IPS-NIHi7 (cell line): Measurements from ENCODE around the gene FOXR1.
A peak's percentile ranks its signal among the peaks of the same experiment; 100 is the strongest.
"Not testable (repeated sequence)": the region's sequence is repeated elsewhere in the genome, so short reads cannot be mapped to it uniquely, and the experiment has no call there.

Experiments
- DNase-seq: peaks from one replicate; pipeline ENCODE4 v3.0.0; 2012; ENCODE audit warnings: mixed read lengths; ENCODE audit errors: extremely low spot score

FOXR1 gene

DNA sequence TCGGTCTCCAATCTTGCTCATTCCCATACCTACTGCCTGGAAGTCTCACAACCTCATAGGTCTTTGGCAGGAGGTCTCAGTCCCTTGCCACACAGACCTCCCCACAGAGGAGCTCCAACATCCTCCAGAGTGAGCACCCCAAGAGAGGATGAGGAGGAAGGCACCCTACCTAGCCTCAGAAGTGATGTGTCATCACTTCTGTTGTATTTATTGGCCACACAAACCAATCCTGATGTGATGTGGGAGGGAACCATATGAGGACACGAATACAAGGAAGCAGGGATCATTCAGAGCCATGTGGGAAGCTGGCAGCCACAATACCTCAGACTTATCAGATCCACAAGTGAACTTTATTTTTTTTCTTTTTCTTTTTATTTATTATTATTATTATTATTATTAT is 24.5 kb upstream of the FOXR1 start:
- no peak for DNase-seq

DNA sequence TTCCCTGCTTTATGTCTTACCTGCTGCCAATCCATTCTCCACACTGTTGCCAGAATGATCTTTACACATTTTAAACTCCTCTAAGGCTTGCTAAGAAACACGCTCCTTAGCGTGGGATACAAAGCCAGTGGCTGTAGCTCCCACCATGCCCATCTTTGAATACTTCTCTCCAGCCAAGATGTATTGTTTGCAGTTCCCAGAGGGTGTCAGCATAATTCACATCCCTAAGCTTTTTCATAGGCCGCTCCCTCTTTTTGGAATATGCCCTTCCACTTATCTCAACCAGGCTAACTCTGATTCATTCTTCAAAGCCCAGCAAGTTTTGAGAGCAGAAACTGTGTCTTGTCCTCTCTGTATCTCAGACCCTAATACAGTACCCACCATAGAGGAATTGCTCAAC is 23.6 kb upstream of the FOXR1 start:
- no peak for DNase-seq

DNA sequence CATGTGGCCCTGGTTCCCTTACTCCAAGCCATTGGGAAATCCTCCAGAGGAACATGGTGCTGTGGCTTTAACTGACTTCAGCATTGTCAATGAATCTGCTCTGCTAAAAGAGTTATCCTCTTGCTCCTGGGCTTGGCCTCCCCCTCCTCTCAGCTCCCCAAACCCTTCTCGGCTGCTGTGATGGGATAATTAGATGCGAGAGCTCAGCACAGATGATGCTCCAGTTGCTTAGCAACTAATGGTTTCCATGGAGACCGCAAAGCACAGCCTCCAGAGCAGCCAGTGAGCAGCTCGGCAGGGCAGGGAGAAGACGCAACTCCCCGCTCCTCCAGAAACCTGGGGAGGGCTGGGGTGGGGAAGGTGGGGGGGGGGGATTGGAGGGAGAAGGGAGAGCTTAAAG is 18.3 kb upstream of the FOXR1 start:
- DNase-seq, result peak; percentile 64

DNA sequence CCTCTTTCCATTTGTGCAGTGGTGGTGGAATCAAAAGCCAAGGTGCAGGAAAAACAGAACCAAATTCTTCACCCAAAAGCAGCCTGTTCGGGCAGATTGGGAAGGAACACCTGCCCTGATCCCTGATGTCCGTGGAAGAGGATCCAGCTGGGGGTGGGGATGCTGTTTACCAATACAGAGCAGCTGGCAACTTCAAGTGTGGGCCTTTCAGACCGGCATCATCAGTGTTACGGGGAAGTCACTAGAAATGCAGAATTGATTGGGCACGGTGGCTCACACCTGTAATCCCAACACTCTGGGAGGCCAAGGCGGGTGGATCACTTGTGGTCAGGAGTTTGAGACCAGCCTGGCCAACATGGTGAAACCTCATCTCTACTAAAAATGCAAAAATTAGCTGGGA is 17.6 kb upstream of the FOXR1 start:
- DNase-seq, result not testable (repeated sequence)

DNA sequence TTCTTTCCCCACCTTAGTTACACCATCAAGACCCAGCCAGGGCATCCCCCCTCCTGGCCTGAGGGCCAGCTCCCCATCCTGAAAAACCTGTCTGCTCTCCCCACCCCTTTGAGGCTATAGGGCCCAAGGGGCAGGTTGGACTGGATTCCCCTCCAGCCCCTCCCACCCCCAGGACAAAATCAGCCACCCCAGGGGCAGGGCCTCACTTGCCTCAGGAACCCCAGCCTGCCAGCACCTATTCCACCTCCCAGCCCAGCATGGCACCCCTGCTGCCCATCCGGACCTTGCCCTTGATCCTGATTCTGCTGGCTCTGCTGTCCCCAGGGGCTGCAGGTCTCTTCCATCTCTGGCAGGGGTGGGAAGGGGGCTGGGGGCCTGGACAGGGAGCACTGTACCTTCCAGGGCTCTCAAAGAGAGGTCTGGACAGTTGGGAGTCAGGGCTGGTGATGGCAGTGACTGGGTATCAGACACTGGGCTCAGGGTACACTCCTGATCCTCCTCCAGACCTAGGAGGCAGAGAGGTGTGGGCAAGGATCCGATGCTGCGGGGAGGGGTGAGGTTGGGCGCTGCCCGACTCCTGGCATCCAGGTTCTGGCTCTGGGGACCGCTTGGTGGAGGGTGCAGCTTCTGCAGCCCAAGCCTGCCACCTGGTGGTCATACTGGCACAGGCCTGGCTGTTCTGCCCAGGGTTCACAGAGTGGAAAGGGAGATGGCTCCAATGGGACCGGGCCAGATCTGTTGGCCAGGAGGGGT is 15.3 kb upstream of the FOXR1 start, which contains the start of gene UPK2:
TSS of gene UPK2 (plus strand) at position 205 of the 753 bp plus-strand sequence. CDS start at position 258, 53 bp downstream.
- DNase-seq, result peak; percentile 98

DNA sequence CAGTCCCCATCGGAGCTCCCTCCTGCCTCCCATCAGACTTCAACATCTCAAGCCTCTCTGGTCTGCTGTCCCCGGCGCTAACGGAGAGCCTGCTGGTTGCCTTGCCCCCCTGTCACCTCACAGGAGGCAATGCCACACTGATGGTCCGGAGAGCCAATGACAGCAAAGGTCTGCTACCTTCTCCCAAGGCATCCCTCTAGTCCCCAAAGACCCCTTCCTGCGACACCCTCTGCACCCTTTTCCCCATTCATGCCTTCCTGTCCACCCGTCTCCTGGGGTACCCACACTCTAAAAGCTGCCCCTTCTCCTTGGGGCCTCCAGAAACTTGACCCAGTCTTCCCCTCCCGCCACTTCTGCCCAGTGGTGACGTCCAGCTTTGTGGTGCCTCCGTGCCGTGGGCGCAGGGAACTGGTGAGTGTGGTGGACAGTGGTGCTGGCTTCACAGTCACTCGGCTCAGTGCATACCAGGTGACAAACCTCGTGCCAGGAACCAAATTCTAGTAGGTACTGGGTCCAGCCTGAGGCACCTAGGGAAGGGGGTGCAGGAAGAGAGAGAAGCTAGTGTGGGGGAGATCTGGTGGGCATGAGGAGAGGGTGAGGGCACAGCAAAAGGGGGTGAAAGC is 14.6 kb upstream of the FOXR1 start:
- no peak for DNase-seq

DNA sequence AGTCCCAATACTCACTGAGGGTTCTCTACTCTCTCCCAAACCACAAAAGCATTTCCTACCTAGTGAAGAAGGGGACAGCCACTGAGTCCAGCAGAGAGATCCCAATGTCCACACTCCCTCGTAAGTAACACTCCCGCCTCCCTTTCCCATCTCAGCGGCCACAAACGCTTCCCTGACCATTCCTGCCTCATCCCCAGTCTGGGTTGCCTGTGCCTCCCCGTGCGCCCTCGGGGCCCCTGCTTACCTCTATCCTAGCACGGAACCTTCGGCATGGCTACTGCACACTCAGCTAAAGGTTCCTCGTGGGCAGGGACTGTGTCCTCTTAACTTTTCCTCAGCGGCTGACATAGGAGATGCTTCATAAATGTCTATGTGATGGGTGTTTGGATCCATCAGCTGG is 14.0 kb upstream of the FOXR1 start:
- DNase-seq, result no peak

DNA sequence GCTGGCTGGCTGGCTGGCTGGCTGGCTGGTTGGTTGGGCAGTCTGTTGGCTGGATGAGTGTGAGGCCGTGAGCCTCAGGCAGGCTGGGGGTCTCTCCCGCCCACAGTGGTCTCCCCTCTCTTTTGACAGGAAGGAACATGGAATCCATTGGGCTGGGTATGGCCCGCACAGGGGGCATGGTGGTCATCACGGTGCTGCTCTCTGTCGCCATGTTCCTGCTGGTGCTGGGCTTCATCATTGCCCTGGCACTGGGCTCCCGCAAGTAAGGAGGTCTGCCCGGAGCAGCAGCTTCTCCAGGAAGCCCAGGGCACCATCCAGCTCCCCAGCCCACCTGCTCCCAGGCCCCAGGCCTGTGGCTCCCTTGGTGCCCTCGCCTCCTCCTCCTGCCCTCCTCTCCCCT is 13.6 kb upstream of the FOXR1 start:
- no peak for DNase-seq

DNA sequence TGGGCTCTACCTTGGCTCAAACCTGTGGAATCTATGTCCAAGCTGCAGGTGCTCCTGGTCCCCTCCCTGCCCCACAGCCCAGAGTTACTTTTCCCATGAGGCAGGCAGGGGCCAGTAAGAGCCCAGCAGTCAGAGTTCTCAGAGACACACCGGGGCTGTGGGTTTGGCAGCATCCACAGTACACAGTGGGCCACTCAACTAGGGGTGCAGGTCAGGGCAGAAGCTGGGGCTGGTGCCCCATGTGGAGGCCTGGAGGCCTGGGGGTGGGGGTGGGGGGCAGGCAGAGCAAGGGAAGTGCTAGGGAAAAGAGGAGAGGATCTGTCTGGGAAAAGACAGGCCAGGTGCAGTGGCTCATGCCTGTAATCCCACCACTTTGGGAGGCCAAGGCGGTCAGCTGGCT is 13.0 kb upstream of the FOXR1 start:
- no peak for DNase-seq

DNA sequence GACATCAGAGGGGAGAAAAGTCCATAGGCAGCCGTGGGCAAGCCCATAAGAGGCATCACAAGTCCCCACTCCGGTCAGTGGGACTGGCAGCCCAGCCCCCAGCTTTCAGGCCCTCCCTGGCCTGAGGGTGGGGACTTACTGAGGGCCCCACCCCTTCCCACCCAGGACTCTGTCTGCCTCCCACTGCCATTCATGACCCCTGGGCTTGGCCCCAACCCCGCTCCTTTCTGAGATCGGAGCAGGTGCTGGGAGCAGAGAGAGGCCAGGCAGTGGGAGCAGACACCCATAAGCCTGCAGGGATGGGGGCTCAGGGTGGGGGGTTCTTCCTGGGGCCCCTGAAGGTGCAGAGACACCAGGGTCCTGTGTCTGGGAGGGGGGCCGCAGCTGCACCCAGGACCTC is 10.4 kb upstream of the FOXR1 start:
- DNase-seq, result no peak

DNA sequence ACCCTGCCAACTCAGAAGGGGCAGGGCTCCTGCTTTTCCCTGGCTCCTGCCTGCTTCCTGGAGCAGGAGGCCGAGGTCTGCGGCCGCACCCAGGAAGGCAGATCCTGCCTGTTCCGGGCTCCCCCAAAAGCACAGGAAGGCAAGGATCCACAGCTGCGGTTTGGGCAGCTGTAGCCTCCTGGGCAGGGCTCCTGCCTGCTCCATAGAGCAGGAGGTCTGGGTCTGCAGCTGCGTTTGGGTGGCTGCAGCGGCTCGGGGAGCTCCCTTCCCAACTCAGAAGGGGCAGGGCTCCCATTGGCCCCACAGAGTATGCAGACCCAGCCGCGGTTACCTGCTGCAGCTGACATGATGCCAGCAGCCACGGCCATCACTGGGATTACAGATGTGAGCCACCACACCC is 10.0 kb upstream of the FOXR1 start:
- no peak for DNase-seq

DNA sequence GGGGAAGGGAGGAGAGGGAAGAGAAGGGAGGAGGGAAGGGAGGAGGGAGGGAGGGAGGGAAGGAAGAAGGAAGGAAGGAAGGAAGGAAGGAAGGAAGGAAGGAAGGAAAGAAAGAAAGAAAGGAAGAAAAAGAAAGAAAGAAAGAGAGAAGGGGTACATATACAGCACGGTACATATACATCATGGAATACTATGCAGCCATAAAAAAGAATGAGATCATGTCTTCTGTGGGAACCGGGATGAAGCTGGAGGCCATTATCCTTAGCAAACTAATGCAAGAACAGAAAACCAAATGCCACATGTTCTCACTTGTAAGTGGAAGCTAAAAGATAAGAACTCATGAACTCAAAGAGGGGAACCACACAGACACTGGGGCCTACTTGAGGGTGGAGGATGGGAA is 2.1 kb upstream of the FOXR1 start:
- DNase-seq, result not testable (repeated sequence)

DNA sequence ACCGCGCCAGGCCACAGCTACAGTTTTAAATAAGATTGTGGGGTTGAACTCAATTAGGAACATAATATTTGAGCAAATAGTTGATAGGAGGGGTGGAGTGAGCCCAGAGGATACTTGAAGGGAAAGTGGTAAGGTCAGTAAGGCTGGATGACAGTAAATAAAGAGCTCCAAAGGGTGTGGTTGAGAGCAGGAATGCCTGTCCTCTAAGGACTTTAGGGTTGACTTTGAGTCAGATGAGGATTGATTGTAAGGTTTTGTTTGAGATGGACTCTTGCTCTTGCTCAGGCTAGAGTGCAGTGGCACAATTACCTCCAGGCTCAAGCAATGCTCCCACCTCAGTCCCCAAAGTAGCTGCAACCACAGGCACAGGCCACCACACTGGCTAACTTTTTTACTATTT is 2.4 kb downstream of the FOXR1 start:
- DNase-seq, result no peak

DNA sequence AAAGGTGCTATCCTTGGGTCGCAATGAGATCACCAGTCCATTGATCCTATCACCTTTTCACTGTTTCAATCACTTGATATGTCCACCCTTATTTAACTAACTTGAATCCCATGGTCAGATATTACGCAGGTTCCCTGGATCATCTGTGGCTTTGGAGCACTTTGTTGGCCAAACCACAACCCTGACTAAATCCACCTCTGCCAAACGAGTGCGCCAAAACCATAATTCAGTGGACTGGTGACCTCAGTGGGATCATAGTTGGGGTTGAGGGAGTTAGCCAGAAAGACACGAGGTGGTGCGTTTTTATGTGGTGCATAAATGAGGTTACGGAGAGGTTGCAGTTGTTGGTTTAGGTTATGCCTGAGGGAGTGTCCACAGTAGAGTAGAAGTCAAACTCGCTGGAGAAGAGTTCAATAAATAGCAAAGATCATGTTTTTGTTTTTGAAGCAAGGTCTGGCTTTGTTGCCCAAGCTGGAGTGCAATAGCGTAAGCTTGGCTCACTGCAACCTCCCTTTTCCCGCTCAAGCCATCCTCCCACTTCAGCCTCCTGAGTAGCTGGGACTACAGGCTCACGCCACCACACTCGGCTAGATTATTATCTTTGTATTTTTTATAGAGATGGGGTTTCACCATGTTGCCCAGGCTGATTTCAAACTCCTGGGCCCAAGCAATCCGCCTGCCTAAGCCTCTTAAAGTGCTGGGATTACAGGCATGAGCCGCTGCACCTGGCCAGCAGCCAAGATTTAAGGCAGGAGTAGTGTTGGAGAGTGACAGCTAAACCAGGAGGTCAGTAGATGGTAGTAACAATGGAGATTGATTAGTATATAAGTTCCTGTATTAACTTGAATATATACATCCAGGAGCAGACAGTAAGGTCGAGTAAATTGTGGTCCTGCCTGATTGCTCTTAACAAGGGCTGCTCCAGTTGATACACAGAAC is 4.5 kb downstream of the FOXR1 start:
- no peak for DNase-seq

DNA sequence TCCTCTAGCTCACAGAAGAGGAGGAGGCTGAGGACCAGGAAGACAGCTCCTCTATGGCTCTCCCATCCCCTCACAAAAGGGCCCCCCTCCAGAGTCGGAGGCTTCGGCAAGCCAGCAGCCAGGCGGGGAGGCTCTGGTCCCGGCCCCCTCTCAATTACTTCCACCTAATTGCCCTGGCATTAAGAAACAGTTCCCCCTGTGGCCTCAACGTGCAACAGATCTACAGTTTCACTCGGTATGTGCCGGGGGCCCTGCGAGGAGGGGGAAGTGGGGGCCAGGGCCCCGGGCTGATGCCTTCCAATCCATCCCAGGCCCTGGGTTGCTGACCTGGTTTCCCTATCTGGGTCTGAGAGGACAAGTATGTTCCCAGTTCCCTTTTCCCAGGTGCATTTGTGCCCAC is 7.9 kb downstream of the FOXR1 start:
- DNase-seq, result no peak

DNA sequence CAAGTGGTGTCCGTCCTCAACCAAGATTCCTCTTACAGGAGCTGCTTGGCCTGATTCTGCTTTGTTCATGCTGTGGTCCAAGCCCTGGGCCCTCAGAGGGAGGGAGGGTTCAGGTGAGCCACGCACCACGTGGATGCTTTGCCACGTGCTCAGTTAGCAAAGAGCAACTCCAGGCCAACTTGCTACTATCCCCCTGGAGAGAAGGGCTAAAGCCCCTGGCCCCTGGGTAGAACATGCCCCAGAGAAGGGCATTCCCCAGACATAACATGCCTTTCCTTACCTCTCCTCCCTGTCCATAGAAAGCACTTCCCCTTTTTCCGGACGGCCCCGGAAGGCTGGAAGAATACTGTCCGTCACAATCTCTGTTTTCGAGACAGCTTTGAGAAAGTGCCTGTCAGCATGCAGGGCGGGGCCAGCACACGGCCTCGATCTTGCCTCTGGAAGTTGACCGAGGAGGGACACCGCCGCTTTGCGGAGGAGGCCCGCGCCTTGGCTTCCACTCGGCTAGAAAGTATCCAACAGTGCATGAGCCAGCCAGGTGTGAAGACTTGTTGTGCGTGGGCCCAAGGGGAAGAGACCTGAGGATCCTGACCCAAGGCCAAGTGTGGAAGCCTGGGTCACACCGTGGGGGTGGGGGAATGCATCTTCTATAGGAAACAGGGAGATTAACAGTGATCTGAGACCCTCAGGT is 8.8 kb downstream of the FOXR1 start:
- DNase-seq, result peak; percentile 66

DNA sequence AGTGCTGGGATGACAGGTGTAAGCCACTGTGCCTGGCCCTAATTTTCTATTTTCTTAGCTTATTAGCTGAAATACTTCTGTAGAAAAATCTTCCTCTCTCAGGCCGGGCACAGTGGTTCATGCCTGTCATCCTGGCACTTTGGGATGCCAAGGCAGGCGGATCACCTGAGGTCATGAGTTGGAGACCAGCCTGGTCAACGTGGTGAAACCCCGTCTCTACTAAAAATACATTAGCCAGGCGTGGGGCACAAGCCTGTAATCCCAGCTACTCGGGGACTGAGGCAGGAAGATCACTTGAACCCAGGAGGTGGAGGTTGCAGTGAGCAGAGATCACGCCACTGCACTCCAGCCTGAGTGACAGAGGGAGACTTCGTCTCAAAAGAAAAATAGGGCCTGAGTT is 12.8 kb downstream of the FOXR1 start:
- not testable (repeated sequence) for DNase-seq

DNA sequence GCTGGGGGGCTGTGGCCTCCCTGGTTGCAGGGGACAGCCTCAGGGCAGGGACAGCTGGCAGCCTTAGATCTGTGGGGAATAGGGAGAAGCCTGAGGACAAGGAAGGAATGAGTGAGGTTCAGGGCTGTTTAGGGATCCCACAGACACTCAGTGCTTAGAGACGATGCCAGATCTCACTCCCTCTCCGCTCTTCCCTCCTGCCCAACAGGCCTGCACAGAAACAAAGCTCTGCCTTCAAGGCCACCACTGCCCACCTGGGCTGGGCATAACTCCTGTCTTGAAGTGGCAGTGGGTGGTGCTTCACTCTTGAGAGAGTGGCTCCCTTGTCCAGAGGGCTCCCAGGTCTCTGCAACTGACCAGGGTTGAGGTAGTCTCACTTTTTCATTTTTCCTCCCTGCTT is 13.3 kb downstream of the FOXR1 start:
- no peak for DNase-seq

DNA sequence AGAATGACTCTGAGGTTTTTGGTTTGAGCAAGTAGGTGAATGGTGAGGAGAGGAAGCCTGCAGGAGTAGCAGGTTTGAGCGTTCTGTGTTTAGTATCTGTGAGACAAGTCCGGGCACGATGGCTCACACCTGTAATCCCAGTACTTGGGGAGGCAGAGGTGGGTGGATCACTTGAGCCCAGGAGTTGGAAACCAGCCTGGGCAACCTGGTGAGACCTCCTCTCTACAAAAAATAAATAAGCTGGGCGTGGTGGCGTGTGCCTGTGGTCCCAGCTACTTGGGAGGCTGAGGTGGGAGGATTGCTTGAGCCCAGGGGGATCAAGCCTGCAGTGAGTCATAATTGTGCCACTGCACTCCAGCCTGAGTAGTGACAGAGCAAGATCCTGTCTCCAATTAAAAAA is 16.7 kb downstream of the FOXR1 start:
- DNase-seq, result no peak

DNA sequence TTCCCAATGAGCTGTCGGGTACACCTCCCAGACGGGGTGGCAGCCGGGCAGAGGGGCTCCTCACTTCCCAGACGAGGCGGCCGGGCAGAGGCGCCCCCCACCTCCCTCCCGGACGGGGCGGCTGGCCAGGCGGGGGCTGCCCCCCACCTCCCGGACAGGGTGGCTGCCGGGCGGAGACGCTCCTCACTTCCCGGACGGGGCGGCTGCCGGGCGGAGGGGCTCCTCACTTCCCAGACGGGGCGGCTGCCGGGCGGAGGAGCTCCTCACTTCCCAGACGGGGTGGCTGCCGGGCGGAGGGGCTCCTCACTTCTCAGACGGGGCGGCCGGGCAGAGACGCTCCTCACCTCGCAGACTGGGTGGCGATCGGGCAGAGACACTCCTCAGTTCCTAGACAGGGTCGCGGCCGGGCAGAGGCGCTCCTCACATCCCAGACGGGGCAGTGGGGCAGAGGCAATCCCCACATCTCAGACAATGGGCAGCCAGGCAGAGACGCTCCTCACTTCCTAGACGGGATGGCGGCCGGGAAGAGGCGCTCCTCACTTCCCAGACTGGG is 20.0 kb downstream of the FOXR1 start:
- DNase-seq, result not testable (repeated sequence)

DNA sequence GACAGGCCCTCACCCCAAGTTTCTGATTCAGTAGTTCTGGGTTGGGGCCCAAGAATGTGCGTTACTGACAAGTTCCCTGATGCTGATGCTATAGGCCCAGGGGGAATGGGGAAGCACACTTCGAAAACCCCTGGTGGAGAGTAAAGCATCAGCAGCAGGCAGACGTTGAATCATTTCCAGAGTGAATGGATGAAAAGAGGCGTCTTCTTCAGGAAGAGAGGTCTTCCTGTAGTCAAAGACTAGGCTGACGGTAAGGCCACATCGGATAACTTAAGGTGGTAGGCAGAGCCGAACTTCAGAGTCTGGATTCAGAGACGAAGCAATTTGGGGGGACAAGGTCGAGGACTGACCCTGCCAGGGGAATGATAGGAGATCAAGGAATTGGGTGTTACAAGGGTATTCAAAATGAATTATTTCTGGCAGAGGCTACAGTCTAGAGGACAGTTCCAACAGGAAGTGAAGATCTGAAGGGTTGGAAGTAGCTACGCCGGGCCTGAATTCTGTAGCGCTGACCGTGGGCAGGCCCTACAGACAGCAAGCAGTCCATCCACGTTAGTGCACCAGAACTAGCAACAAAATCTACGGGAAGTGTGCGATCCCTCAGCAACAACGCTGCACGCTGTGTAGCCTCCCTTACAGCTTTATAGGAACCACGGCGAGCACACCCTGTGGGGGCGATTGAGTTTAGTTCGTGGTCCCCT is 25.5 kb downstream of the FOXR1 start:
- no peak for DNase-seq
